Gastrocnemius medialis (tissue), 4 donors: ENCODE results near the gene CYTL1. TPM values are rescaled to one million over a fixed set of nuclear protein-coding genes. Genes with fewer than 3 reads are reported as not detected.

Experiments used
- ATAC-seq, 2 donors: fragments of 150-250 bp; one replicate each; pipeline ENCODE4 v1.9.1; 2016
- DNase-seq, 2 donors: peaks; one replicate each; pipeline ENCODE4 v3.0.0-alpha.2; 2019
- H3K27ac ChIP-seq, 4 donors: fragments of 200-600 bp; sonication (generic); 1 replicate in 1 of 4; 2 replicates in 3 of 4; pipeline ENCODE4 v1.5.1; 2016 to 2018; ENCODE audit warnings: mild to moderate bottlenecking in 2 of 4, moderate library complexity in 1 of 4
- H3K27me3 ChIP-seq, 3 donors: fragments of 200-600 bp; sonication (generic) in 2 of 3; 1 replicate in 1 of 3; 2 replicates in 2 of 3; pipeline versions ENCODE4 v1.5.1 to v1.6.0; 2016 to 2019; ENCODE audit warnings: mild to moderate bottlenecking in 1 of 3, moderate library complexity in 1 of 3
- H3K36me3 ChIP-seq, 2 donors: fragments of 200-600 bp; sonication (generic) in 1 of 2; one replicate each; pipeline ENCODE4 v1.5.1; 2017 to 2018
- H3K4me1 ChIP-seq, 2 donors: fragments of 200-600 bp; sonication (generic) in 1 of 2; one replicate each; pipeline ENCODE4 v1.5.1; 2016 to 2017; ENCODE audit warnings: mild to moderate bottlenecking in 2 of 2
- H3K4me3 ChIP-seq, 4 donors: fragments of 200-600 bp; sonication (generic) in 3 of 4; 1 replicate in 1 of 4; 2 replicates in 3 of 4; pipeline ENCODE4 v1.5.1; 2016 to 2019; ENCODE audit warnings: mild to moderate bottlenecking in 2 of 4
- H3K9me3 ChIP-seq, 3 donors: fragments of 200-600 bp; sonication (generic) in 2 of 3; 1 replicate in 1 of 3; 2 replicates in 2 of 3; pipeline ENCODE4 v1.5.1; 2016 to 2019
- CTCF ChIP-seq, 5 experiments: fragments of 450-650 bp in 3 of 5; fragments of 200-600 bp in 2 of 5; sonication (generic) in 2 of 5; IDR thresholded peaks in 4 of 5; conservative IDR thresholded peaks in 1 of 5; 1 replicate in 4 of 5; 2 replicates in 1 of 5; pipeline ENCODE4 v1.5.1; 2016 to 2019; ENCODE audit warnings: antibody characterized with exemption in 5 of 5, mild to moderate bottlenecking in 3 of 5, moderate library complexity in 3 of 5
- POLR2A ChIP-seq, 2 donors: fragments of 450-650 bp; IDR thresholded peaks; one replicate each; pipeline ENCODE4 v1.6.1; 2017; ENCODE audit warnings: antibody characterized with exemption in 2 of 2, mild to moderate bottlenecking in 2 of 2, moderate library complexity in 2 of 2
- in situ Hi-C, 4 donors: fragments of 200-750 bp; cut with MboI; loops; one replicate each; pipeline versions ENCODE4 v1.15.0 to v1.8.0; 2017; ENCODE audit warnings: low sequenced_read_pairs in 4 of 4
- intact Hi-C: fragments of 100-400 bp; cut with DNase I; formaldehyde crosslinking; loops from one replicate; pipeline ENCODE4 v1.15.1; 2023; ENCODE audit warnings: low total_unique reads
- total RNA-seq, 4 donors: library from RNA; depleted of rRNA; stranded (reverse); fragments of >200 nt; gene quantifications; one replicate each; pipeline versions ENCODE4 v1.1.0 to v1.2.3, GENCODE V29; 2016

Gene CYTL1
- total RNA-seq, 4 donors from 2014 or later, result not detected

- in situ Hi-C loops (no loop called here), intact Hi-C loops (no loop called here)
- ATAC-seq (no peak), DNase-seq (no peak)
- Histone ChIP-seq H3K9me3 (no peaks in the 10 kb centered on the region), H3K36me3 (no peaks in the 10 kb centered on the region), H3K4me1 (no peaks in the 10 kb centered on the region), H3K27me3 (peaks cover 0 to 26% (median 24%) of the 10 kb centered on the region in 3 donors), H3K27ac (no peak overlapping the region), H3K4me3 (no peak overlapping the region)
- TF ChIP-seq POLR2A (IDR thresholded peaks at IDR 0.05) (no peak), CTCF (IDR thresholded peaks at IDR 0.05 in 4 of 5, conservative IDR thresholded peaks at IDR 0.05 in 1 of 5) (no peak)
Observed at GRCh38 chr4:5052726-5053425, 33.6 kb upstream of the CYTL1 start.

GRCh38 chr4:5052204-5052702 is 33.0 kb upstream of the CYTL1 start:
- peak overlapping the region; percentile 43 to 55 (median 48) for H3K4me3 ChIP-seq
- intact Hi-C loops, result no loop called here
- TF ChIP-seq CTCF (IDR thresholded peaks at IDR 0.05 in 4 of 5, conservative IDR thresholded peaks at IDR 0.05 in 1 of 5) (no peak), POLR2A (IDR thresholded peaks at IDR 0.05) (no peak)
- ATAC-seq, result no peak
- peaks cover 0 to 26% (median 24%) of the 10 kb centered on the region in 3 donors for H3K27me3 ChIP-seq
- H3K27ac ChIP-seq, result no peak overlapping the region
- no peaks in the 10 kb centered on the region for H3K4me1 ChIP-seq
- H3K36me3 ChIP-seq, result no peaks in the 10 kb centered on the region
- H3K9me3 ChIP-seq, result no peaks in the 10 kb centered on the region
- DNase-seq, result no peak
- in situ Hi-C loops, result no loop called here

GRCh38 chr4:5051278-5052203 is 32.3 kb upstream of the CYTL1 start, which contains the start of gene STK32B:
Gene STK32B (plus strand): TSS chr4:5051480.
- Histone ChIP-seq H3K27ac (no peak within 1 kb of the TSS), H3K4me1 (no peaks in the 10 kb centered on the region), H3K4me3 (peak within 1 kb of the TSS; percentile 43 to 55 (median 48)), H3K27me3 (peaks cover 0 to 26% (median 24%) of the 10 kb centered on the region in 3 donors), H3K9me3 (no peaks in the 10 kb centered on the region), H3K36me3 (no peaks in the 10 kb centered on the region)
- intact Hi-C loops (no loop called here), in situ Hi-C loops (no loop called here)
- peak; percentile 21 to 26 for ATAC-seq
- no peak for TF ChIP-seq POLR2A (IDR thresholded peaks at IDR 0.05)
- TF ChIP-seq CTCF (IDR thresholded peaks at IDR 0.05 in 4 of 5, conservative IDR thresholded peaks at IDR 0.05 in 1 of 5), result no peak
- peak in 1 of 2 donors; percentile 26 for DNase-seq

GRCh38 chr4:5050520-5051277 is 31.4 kb upstream of the CYTL1 start:
- TF ChIP-seq POLR2A (IDR thresholded peaks at IDR 0.05), result no peak
- peak in 2 of 5 experiments; percentile 51 to 52 for TF ChIP-seq CTCF (IDR thresholded peaks at IDR 0.05 in 4 of 5, conservative IDR thresholded peaks at IDR 0.05 in 1 of 5)
- Histone ChIP-seq H3K36me3 (no peaks in the 10 kb centered on the region), H3K27me3 (peaks cover 0 to 26% (median 24%) of the 10 kb centered on the region in 3 donors), H3K4me3 (peak overlapping the region; percentile 43 to 55 (median 48)), H3K27ac (no peak overlapping the region), H3K9me3 (no peaks in the 10 kb centered on the region), H3K4me1 (no peaks in the 10 kb centered on the region)
- ATAC-seq (peak; percentile 26 to 60), DNase-seq (peak; percentile 13 to 35)
- intact Hi-C loops, result no loop called here
- in situ Hi-C loops, result no loop called here
